PFSK-1 (cell line): ENCODE results near the gene HNRNPA2B1.

Experiments
- POLR2AphosphoS5 ChIP-seq: IDR thresholded peaks from 2 replicates; pipeline ENCODE4 v1.6.1; 2012; ENCODE audit warnings: low read depth, mild to moderate bottlenecking, control low read depth, low read length, moderate library complexity
- TAF1 ChIP-seq: IDR thresholded peaks from 2 replicates; pipeline ENCODE4 v1.6.1; 2012; ENCODE audit warnings: low read length, control low read depth, borderline replicate concordance; ENCODE audit not compliant: insufficient read depth

DNA sequence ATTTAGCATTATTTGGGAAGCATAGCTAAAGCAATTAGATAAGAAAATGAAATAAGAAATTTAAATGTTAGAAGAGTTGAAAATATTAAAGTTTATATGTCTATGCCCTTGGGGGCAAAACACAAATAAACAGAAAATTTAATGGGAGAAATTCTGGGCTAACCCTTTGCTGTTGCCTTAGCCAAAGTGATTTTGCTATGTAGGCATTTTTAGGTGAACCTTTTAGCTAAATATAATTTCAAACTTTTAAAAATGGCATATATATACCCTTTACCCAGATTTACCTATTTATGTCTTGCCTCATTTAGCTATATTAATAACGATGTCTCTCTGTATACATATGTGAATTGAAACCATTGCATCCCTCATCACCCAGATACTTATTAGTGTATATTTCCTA is 28.5 kb downstream of the HNRNPA2B1 start:
- no peak for TF ChIP-seq POLR2AphosphoS5
- TF ChIP-seq TAF1 = no peak
